Cardiac fibroblast (primary cell): Measurements from ENCODE around the gene BCAR3.
A peak's percentile ranks its signal among the peaks of the same experiment; 100 is the strongest.

Experiments
- DNase-seq, 2 donors: peaks; one replicate each; pipeline versions ENCODE4 v3.0.0 to v3.0.0-alpha.2; 2010; ENCODE audit warnings: low read depth in 2 of 2
- H3K4me3 ChIP-seq, 2 donors: replicated peaks in 1 of 2; 1 replicate in 1 of 2; 2 replicates in 1 of 2; pipeline ENCODE4 v1.5.1; 2011; ENCODE audit warnings: low read depth in 2 of 2, low read length in 2 of 2, mild to moderate bottlenecking in 2 of 2, moderate library complexity in 1 of 2
- TF ChIP-seq, protein P1 (sequence below): IDR thresholded peaks from one replicate; pipeline ENCODE4 v1.5.1; 2011; ENCODE audit warnings: low read depth, mild to moderate bottlenecking, low read length, inconsistent platforms

BCAR3 gene

DNA sequence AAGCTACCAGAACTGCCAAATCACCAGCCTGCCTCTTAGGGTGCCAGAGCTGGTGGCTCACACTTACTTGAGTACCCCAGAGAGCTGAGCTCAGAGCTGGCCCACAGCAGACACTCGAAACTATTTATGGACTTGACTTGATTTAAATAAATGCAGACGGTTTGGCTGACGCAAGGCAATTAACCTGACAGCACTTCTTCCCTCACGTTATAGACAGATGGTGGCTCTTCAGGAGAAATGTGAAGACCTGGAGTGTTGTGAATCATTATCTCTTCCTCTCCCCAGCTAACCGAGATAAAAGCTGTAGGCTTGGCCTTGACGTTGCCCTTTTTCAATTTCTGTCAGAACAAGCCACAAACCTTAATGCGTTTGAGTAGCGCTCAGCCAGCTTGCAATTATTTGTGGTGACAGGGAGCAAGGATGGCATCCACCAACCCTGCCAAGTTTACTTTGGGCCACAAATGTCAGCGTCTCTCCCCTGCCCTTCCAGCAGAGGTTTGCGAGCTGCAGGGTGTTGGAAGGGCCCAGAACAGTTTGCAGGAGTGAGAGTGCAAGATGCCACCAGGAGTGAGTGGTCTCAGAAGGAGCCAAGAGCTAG, 34.0 kb upstream of the BCAR3 start:
- TF ChIP-seq, protein P1, sequence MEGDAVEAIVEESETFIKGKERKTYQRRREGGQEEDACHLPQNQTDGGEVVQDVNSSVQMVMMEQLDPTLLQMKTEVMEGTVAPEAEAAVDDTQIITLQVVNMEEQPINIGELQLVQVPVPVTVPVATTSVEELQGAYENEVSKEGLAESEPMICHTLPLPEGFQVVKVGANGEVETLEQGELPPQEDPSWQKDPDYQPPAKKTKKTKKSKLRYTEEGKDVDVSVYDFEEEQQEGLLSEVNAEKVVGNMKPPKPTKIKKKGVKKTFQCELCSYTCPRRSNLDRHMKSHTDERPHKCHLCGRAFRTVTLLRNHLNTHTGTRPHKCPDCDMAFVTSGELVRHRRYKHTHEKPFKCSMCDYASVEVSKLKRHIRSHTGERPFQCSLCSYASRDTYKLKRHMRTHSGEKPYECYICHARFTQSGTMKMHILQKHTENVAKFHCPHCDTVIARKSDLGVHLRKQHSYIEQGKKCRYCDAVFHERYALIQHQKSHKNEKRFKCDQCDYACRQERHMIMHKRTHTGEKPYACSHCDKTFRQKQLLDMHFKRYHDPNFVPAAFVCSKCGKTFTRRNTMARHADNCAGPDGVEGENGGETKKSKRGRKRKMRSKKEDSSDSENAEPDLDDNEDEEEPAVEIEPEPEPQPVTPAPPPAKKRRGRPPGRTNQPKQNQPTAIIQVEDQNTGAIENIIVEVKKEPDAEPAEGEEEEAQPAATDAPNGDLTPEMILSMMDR = no peak
- no peak overlapping the region for H3K4me3 ChIP-seq
- DNase-seq = peak in 1 of 2 donors; percentile 32

DNA sequence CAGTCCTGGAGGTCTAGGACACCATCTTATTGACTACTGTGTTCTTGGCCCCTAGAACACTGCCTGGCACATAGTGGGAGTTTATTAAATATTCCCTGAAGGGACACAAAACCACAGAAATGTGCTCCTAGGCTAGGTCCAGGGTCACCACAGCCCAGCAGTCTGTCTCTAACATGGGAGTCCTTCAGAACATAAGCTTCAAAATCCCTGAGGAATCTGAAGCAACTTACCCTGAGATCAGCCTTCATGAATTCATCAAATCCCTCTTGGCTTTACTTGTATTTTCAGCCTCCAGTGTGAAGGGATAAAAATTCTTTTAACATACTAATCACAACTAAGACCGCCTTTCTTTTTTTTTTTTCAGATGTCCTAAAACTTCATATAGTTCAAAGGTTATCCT, 32.7 kb upstream of the BCAR3 start:
- TF ChIP-seq, protein P1 = no peak
- H3K4me3 ChIP-seq = no peak overlapping the region
- no peak for DNase-seq

DNA sequence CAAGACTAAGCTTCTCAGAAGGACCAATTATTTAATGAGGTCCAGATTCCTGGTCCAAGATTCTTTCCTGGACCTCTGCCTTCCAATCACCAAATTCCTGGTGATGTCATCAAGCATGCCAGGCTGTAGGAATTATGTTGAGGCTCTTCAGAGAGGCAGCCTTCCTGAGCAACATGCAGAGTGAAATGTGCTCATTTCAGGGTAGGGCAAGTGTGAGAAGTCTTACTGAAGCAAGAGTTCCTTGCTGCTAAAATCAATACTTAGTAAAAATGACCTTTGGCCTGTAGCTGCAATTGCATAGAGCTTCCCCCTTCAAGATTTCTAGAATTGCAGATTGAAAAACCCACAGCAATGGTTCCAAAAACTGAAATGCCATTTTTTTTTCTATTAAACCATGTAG, 31.7 kb upstream of the BCAR3 start:
- no peak overlapping the region for H3K4me3 ChIP-seq
- TF ChIP-seq, protein P1 = no peak
- DNase-seq = no peak

DNA sequence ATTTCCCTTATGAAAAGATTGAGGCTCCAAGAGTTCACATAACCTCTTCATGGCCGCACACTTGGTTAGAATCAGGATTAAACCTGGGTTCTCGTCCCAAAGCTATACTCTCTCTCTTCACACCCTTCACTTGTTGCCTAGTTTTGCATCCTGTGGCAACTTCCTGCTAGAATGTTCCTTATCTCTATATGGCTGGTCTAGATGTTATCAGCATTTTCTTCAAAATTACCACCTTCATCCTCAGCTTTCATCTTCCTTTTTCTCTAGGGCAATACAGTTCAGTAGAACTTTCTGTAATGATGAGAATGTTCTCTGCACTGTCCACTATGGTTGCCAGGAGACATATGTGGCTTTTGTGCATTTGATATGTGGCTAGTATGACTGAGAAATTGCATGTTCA, 31.1 kb upstream of the BCAR3 start:
- TF ChIP-seq, protein P1 = no peak
- no peak overlapping the region for H3K4me3 ChIP-seq
- DNase-seq = no peak

DNA sequence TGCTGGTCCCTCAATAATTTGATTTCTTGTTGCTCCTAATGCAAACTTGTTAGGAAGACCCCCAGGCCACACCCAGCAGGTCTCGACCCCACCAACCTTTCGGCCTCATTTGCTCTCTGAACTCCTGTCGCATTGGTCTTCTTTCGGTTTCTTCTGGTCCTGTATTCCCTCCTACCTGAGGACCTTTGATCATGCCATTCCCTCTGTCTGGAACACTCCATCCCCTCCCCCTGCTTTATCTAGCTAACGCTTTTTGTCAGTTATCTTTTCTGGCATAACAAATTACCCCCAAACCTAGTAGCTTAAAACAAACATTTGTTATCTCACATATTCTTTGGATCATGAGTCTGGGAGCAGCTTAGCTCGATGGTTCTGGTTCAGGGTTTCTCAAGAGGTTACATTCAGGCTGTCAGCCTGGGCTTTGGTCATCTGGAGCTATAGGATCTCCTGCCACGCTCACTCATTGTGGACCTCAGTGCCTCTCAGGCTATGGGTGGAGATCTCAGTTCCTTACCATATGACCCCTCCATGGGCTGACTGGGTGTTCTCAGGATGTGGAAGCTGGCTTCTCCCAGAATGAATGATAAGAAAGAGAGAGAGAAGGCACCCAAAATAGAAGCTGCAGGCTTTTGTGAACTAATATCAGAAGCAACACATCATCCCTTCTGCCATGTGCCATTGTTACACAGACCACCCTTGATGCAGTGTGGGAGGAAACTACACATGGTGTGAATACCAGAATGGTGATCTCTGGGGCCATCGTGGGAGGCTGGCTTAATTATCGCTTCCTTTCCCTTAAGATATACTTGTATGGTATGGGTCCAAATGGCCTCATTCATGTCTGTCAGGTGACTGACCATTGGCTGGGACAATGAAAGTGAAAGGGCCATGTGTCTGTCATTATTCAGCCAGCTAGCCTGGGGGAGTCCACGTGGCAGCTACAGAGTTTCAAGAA, 29.1 kb upstream of the BCAR3 start:
- H3K4me3 ChIP-seq = no peak overlapping the region
- peak in 1 of 2 donors; percentile 62 for DNase-seq
- TF ChIP-seq, protein P1 = no peak

DNA sequence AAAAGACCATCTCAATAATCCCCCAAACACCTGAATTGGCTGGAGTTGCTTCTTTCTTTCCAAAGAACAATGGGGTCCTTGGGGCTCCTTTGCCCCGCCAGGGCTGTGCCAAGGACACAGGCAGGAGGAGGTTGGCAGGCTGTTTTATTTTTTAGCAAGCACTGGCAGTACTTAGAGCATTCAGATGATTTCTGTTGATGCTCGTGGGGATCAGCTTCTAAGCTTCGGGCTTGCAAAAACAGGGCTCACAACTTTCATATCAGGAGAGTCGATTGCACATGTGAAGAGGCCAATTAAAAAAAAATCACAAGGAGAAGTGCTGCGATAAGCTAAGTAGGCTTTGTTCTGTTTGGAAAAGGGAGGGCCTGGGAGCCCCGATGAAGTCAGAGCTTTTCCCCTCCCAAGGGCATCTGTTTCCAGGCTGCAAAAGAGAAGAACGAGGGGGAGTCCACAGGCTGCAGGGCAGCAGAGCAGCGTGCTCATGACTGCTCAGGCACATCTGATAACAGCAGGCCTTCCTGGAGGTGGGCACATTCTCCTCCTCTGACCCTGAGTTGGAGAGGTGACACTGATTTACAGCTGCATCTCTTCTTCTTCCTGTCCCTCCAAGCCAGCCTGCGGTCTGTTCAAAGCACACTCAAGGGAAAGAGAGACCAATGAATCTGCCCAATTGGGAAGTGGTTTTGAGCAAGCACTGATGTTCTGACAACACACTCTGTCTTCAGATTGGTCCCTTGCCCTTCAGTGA, 27.3 kb upstream of the BCAR3 start:
- DNase-seq = peak; percentile 20 to 58
- TF ChIP-seq, protein P1 = no peak
- H3K4me3 ChIP-seq = no peak overlapping the region
